B cell (primary cell): ENCODE data around the gene SLC7A7. TPM values are rescaled to one million over a fixed set of nuclear protein-coding genes. Genes with fewer than 3 reads are reported as not detected.

ENCODE experiments used
- ATAC-seq: fragments of 200-7000 bp; cut with Tn5 transposase; one replicate; pipeline ENCODE4 v1.10.0; 2021; ENCODE audit warnings: low read depth, mild to moderate bottlenecking, moderate number of reproducible peaks, moderate library complexity
- CTCF ChIA-PET: fragments of 350-600 bp; sonication (Branson Sonifier 250); formaldehyde crosslinking; loops from one replicate; lab custom pipeline; 2021; ENCODE audit warnings: antibody characterized with exemption, inconsistent platforms; lab: Charles Lee
- POLR2A ChIA-PET: fragments of 350-600 bp; sonication (Branson Sonifier 250); formaldehyde crosslinking; loops from one replicate; lab custom pipeline; 2021; ENCODE audit warnings: antibody characterized with exemption; lab: Charles Lee
- DNase-seq: peaks from one replicate; pipeline ENCODE4 v3.0.0; 2013
- H2AFZ ChIP-seq: 2 replicates; pipeline ENCODE4 v1.6.1; 2012; ENCODE audit warnings: mild to moderate bottlenecking, low read depth, low read length; ENCODE audit not compliant: insufficient read depth, poor library complexity, severe bottlenecking
- H3K27ac ChIP-seq, 2 donors: 1 replicate in 1 of 2; 2 replicates in 1 of 2; pipeline ENCODE4 v1.5.1; 2012 to 2013; ENCODE audit warnings: low read length in 2 of 2, mild to moderate bottlenecking in 2 of 2, moderate library complexity in 1 of 2
- H3K27me3 ChIP-seq, 4 experiments: fragments of 200-600 bp in 1 of 4; sonication (generic) in 1 of 4; replicated peaks in 1 of 4; 1 replicate in 2 of 4; 2 replicates in 2 of 4; pipeline versions ENCODE4 v1.6.1 to v1.7.0; 2013 to 2016; ENCODE audit warnings: low read length in 3 of 4, mild to moderate bottlenecking in 2 of 4, mixed read lengths in 1 of 4, moderate library complexity in 1 of 4; ENCODE audit not compliant: insufficient read depth in 4 of 4, control insufficient read depth in 3 of 4; ENCODE audit errors: control extremely low read depth in 1 of 4
- H3K36me3 ChIP-seq, 2 experiments: replicated peaks in 1 of 2; 1 replicate in 1 of 2; 2 replicates in 1 of 2; pipeline versions ENCODE4 v1.6.1 to v1.7.1; 2013; ENCODE audit warnings: low read length in 1 of 2; ENCODE audit not compliant: insufficient read depth in 2 of 2, control insufficient read depth in 1 of 2; ENCODE audit errors: control extremely low read depth in 1 of 2, extremely low read depth in 1 of 2
- H3K4me1 ChIP-seq, 2 donors: fragments of 200-600 bp in 1 of 2; sonication (generic) in 1 of 2; 1 replicate in 1 of 2; 2 replicates in 1 of 2; pipeline versions ENCODE4 v1.5.1 to v1.6.1; 2013 to 2017; ENCODE audit warnings: low read length in 2 of 2; ENCODE audit not compliant: control insufficient read depth in 2 of 2, insufficient read depth in 2 of 2
- H3K4me2 ChIP-seq: replicated peaks from 2 replicates; pipeline ENCODE3; 2012; ENCODE audit warnings: mild to moderate bottlenecking, low read depth, low read length; ENCODE audit not compliant: poor library complexity, severe bottlenecking
- H3K4me3 ChIP-seq, 5 experiments: fragments of 200-600 bp in 1 of 5; sonication (generic) in 1 of 5; 1 replicate in 3 of 5; 2 replicates in 2 of 5; pipeline versions ENCODE4 v1.5.1 to v1.7.0; 2011 to 2016; ENCODE audit warnings: low read length in 4 of 5, mild to moderate bottlenecking in 4 of 5, low read depth in 2 of 5, control low read depth in 1 of 5, moderate library complexity in 1 of 5; ENCODE audit not compliant: insufficient read depth in 1 of 5; ENCODE audit errors: control extremely low read depth in 1 of 5, extremely low read depth in 1 of 5
- H3K79me2 ChIP-seq: fragments of 200-600 bp; sonication (generic); one replicate; pipeline ENCODE4 v1.6.0; 2016; ENCODE audit warnings: low read length; ENCODE audit not compliant: control insufficient read depth, insufficient read depth
- H3K9ac ChIP-seq: fragments of 200-600 bp; sonication (generic); 2 replicates; pipeline ENCODE4 v1.6.1; 2017; ENCODE audit warnings: mild to moderate bottlenecking, low read length, moderate library complexity
- H3K9me3 ChIP-seq, 3 donors: one replicate each; pipeline versions ENCODE4 v1.6.1 to v1.7.1; 2013; ENCODE audit warnings: low read length in 2 of 3; ENCODE audit not compliant: control insufficient read depth in 2 of 3, insufficient read depth in 1 of 3; ENCODE audit errors: control extremely low read depth in 1 of 3
- H4K20me1 ChIP-seq: 2 replicates; pipeline ENCODE4 v1.6.0; 2012; ENCODE audit warnings: mild to moderate bottlenecking, low read length; ENCODE audit not compliant: insufficient read depth, control insufficient read depth, poor library complexity, severe bottlenecking
- H3K27ac Mint-ChIP-seq: one replicate; pipeline ENCODE4 v1.8.0; 2021; ENCODE audit warnings: mixed read lengths
- H3K27me3 Mint-ChIP-seq: one replicate; pipeline ENCODE4 v1.8.0; 2021; ENCODE audit warnings: mixed read lengths
- H3K4me1 Mint-ChIP-seq: one replicate; pipeline ENCODE4 v1.8.0; 2021; ENCODE audit warnings: mixed read lengths
- H3K4me3 Mint-ChIP-seq: one replicate; pipeline ENCODE4 v1.8.0; 2021; ENCODE audit warnings: mixed read lengths
- H3K9me3 Mint-ChIP-seq: one replicate; pipeline ENCODE4 v1.8.0; 2022; ENCODE audit warnings: mixed read lengths; ENCODE audit not compliant: insufficient read depth
- CTCF ChIP-seq: fragments of 200-600 bp; IDR thresholded peaks from one replicate; pipeline ENCODE4 v1.8.0; 2022; ENCODE audit warnings: antibody characterized with exemption, mild to moderate bottlenecking
- EZH2 ChIP-seq: IDR thresholded peaks from 2 replicates; pipeline ENCODE4 v1.6.1; 2012; ENCODE audit warnings: borderline replicate concordance, low read depth, mild to moderate bottlenecking, moderate library complexity, low read length; ENCODE audit not compliant: insufficient read depth, poor library complexity, severe bottlenecking
- WGBS: methylation state at CpG from one replicate; pipeline ENCODE4 v1.1.5; 2013; ENCODE audit warnings: missing lambda C conversion rate; ENCODE audit not compliant: insufficient coverage; 5-methylcytosine and 5-hydroxymethylcytosine counted together
- intact Hi-C: fragments of 100-400 bp; cut with micrococcal nuclease; formaldehyde crosslinking; loops from one replicate; pipeline ENCODE4 v1.10.0; 2022
- polyA plus RNA-seq: library from polyadenylated mRNA; depleted of rRNA; stranded (reverse); fragments of >200 nt; gene quantifications from 2 replicates; pipeline ENCODE4 v1.2.3, GENCODE V29; 2012
- total RNA-seq, 2 donors: library from RNA; stranded (reverse); fragments of 120-200 nt in 1 of 2; gene quantifications; 1 replicate in 1 of 2; 2 replicates in 1 of 2; pipeline versions ENCODE4 v1.2.3 to v1.2.4, GENCODE V29; 2013 to 2022

SLC7A7 gene
- total and polyA plus RNA-seq, 2 donors (not counting 1 experiment from before 2014, with no cell fraction given), result 33.4 to 50.0 TPM

GRCh38 chr14:22748206-22748605 is 67.0 kb downstream of the SLC7A7 start:
- no peaks in the 10 kb centered on the region for H3K27me3 Mint-ChIP-seq
- TF ChIP-seq EZH2, result no peak
- TF ChIP-seq CTCF, result no peak
- H3K4me1 Mint-ChIP-seq, result peaks cover 20% of the 10 kb centered on the region
- intact Hi-C loops, result loop anchor here (1.0 to 2.0 kb wide), 3 partner anchors 19 to 105 kb away; partner anchors contain the start of gene OXA1L
- H3K36me3 ChIP-seq, result no peaks in the 10 kb centered on the region
- ATAC-seq (no peak), DNase-seq (no peak)
- H3K9ac ChIP-seq, result peak overlapping the region; percentile 48
- no peaks in the 10 kb centered on the region for H4K20me1 ChIP-seq
- ChIA-PET CTCF (interaction anchor here (0.6 to 5.0 kb wide), 7 partner anchors 18 to 178 kb away, joined by 3 to 95 read pairs (median 4); partner anchors contain the start of gene OXA1L), POLR2A (interaction anchor here (0.7 to 1.6 kb wide), 4 partner anchors 18 to 138 kb away, joined by 3 to 7 read pairs (median 4); partner anchors contain the start of gene OXA1L)
- H3K79me2 ChIP-seq, result no peaks in the 10 kb centered on the region
- no peaks in the 10 kb centered on the region for H3K9me3 ChIP-seq
- no peaks in the 10 kb centered on the region for H3K27me3 ChIP-seq
- H3K4me1 ChIP-seq, result peaks cover 15 to 17% of the 10 kb centered on the region in 2 donors
- H3K4me3 Mint-ChIP-seq, result peak overlapping the region; percentile 80
- WGBS, result 100% methylated on average over 2 of the region's 4 CpGs
- peak overlapping the region in 1 of 5 experiments; percentile 58 for H3K4me3 ChIP-seq
- H3K4me2 ChIP-seq, result peak overlapping the region; percentile 79
- H3K27ac ChIP-seq, result peak overlapping the region; percentile 70 to 75
- peak overlapping the region; percentile 99 for H3K27ac Mint-ChIP-seq
- H3K9me3 Mint-ChIP-seq, result no peaks in the 10 kb centered on the region
- H2AFZ ChIP-seq, result peak overlapping the region; percentile 84

DNA sequence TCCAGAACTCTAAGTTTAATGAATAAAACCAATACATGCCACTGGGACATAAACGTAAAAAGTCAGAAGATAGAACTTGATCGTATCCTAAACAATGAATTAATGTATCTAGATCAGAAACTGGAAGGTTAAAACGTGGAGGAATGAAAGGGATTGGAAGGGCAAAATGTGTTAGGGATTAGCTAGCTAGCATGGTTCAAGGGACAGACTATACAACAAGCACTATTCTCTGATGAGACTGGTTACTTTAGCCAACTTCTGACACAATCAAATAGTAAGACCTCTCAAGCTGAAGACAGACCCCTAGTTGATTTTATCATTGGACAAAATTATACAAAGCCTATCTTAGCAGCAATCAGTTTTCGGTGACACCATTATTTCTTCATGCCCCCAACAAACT is 67.5 kb downstream of the SLC7A7 start:
- no peak overlapping the region for H2AFZ ChIP-seq
- Mint-ChIP-seq H3K27ac (peak overlapping the region; percentile 99), H3K9me3 (no peaks in the 10 kb centered on the region), H3K4me3 (no peak overlapping the region), H3K27me3 (no peaks in the 10 kb centered on the region), H3K4me1 (peaks cover 20% of the 10 kb centered on the region)
- no peak overlapping the region for H3K9ac ChIP-seq
- H3K27ac ChIP-seq, result peak overlapping the region in 1 of 2 donors; percentile 75
- H3K9me3 ChIP-seq, result no peaks in the 10 kb centered on the region
- CTCF ChIA-PET, result interaction anchor here (0.6 to 5.0 kb wide), 7 partner anchors 72 to 433 kb away, joined by 3 to 95 read pairs (median 3); no protein-coding TSS in a partner anchor
- intact Hi-C loops, result loop anchor here (1.0 to 2.0 kb wide), 3 partner anchors 19 to 106 kb away; partner anchors contain the start of gene OXA1L
- H4K20me1 ChIP-seq, result no peaks in the 10 kb centered on the region
- H3K27me3 ChIP-seq, result no peaks in the 10 kb centered on the region
- no peak overlapping the region for H3K4me2 ChIP-seq
- H3K36me3 ChIP-seq, result no peaks in the 10 kb centered on the region
- ATAC-seq (no peak), DNase-seq (no peak)
- no peak overlapping the region for H3K4me3 ChIP-seq
- POLR2A ChIA-PET, result interaction anchor here (0.7 to 1.6 kb wide), 3 partner anchors 53 to 139 kb away, joined by 3 to 7 read pairs (median 5); partner anchors contain the start of gene MRPL52
- H3K79me2 ChIP-seq, result no peaks in the 10 kb centered on the region
- H3K4me1 ChIP-seq, result peaks cover 15 to 17% of the 10 kb centered on the region in 2 donors
- no CpG with 5 or more reads among the region's 4 CpGs for WGBS
- TF ChIP-seq EZH2, result no peak
- no peak for TF ChIP-seq CTCF
